Stomach (tissue), 4 donors: ENCODE data around the gene SPEG.

ENCODE experiments used
- CTCF ChIP-seq, 7 experiments: fragments of 450-650 bp in 4 of 7; fragments of 200-600 bp in 3 of 7; sonication (generic) in 3 of 7; IDR thresholded peaks; one replicate each; pipeline ENCODE4 v1.5.1; 2016 to 2019; ENCODE audit warnings: antibody characterized with exemption in 7 of 7, control low read depth in 2 of 7, mild to moderate bottlenecking in 1 of 7
- POLR2A ChIP-seq, 4 donors: fragments of 450-650 bp; IDR thresholded peaks; one replicate each; pipeline ENCODE4 v1.6.1; 2016; ENCODE audit warnings: antibody characterized with exemption in 4 of 4, control low read depth in 2 of 4, mild to moderate bottlenecking in 1 of 4, moderate library complexity in 1 of 4
- POLR2AphosphoS5 ChIP-seq, 3 donors: sonication (generic); formaldehyde crosslinking; IDR thresholded peaks; one replicate each; pipeline ENCODE4 v1.6.1; 2016; ENCODE audit warnings: antibody characterized with exemption in 3 of 3

DNA sequence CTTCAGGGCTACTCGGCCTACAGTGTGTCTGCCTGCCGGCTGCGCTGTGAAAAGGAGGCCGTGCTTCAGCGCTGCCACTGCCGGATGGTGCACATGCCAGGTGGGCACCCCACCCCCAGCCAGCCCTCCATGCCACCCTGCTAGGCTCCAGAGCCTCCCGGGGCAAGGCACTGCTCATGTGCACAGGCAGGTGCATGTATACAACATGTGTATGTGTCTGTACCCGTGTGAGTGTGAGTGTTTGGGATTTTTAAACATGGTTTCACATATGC lies 97.7 kb downstream of the SPEG start:
- TF ChIP-seq CTCF (IDR thresholded peaks at IDR 0.05) (no peak), POLR2A (IDR thresholded peaks at IDR 0.05) (no peak), POLR2AphosphoS5 (IDR thresholded peaks at IDR 0.05) (no peak)
